Measurements from ENCODE around the gene UNC79.

- TF ChIP-seq, protein P1, sequence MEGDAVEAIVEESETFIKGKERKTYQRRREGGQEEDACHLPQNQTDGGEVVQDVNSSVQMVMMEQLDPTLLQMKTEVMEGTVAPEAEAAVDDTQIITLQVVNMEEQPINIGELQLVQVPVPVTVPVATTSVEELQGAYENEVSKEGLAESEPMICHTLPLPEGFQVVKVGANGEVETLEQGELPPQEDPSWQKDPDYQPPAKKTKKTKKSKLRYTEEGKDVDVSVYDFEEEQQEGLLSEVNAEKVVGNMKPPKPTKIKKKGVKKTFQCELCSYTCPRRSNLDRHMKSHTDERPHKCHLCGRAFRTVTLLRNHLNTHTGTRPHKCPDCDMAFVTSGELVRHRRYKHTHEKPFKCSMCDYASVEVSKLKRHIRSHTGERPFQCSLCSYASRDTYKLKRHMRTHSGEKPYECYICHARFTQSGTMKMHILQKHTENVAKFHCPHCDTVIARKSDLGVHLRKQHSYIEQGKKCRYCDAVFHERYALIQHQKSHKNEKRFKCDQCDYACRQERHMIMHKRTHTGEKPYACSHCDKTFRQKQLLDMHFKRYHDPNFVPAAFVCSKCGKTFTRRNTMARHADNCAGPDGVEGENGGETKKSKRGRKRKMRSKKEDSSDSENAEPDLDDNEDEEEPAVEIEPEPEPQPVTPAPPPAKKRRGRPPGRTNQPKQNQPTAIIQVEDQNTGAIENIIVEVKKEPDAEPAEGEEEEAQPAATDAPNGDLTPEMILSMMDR (IDR thresholded peaks at IDR 0.05): no peak
- TF ChIP-seq POLR2A (IDR thresholded peaks at IDR 0.05): no peak
Observed at GRCh38 chr14:93716746-93717667, 286.3 kb downstream of the UNC79 start.
